H9 (cell line): ENCODE results near the gene IQCF2. TPM values are rescaled to one million over a fixed set of nuclear protein-coding genes. Genes with fewer than 3 reads are reported as not detected.

ENCODE experiments used
- DNase-seq: peaks from one replicate; pipeline ENCODE4 v3.0.0-alpha.2; 2017
- H2AFZ ChIP-seq: one replicate; pipeline ENCODE4 v1.6.1; 2013; ENCODE audit warnings: mild to moderate bottlenecking, low read length, control low read depth, moderate library complexity
- H2AK5ac ChIP-seq: 2 replicates; pipeline ENCODE4 v1.6.1; 2013; ENCODE audit warnings: low read length, control low read depth, mixed read lengths; ENCODE audit not compliant: insufficient read length
- H2BK120ac ChIP-seq: one replicate; pipeline ENCODE4 v1.6.1; 2013; ENCODE audit warnings: low read depth, mild to moderate bottlenecking, low read length, control low read depth, inconsistent platforms; ENCODE audit not compliant: poor library complexity, severe bottlenecking
- H2BK12ac ChIP-seq: 2 replicates; pipeline ENCODE4 v1.6.1; 2013; ENCODE audit warnings: low read length, control low read depth, mixed read lengths, low read depth; ENCODE audit not compliant: insufficient read length
- H2BK15ac ChIP-seq: 2 replicates; pipeline ENCODE4 v1.6.1; 2013; ENCODE audit warnings: low read depth, low read length, control low read depth
- H2BK20ac ChIP-seq: one replicate; pipeline ENCODE4 v1.6.1; 2013; ENCODE audit warnings: low read depth, mild to moderate bottlenecking, low read length, control low read depth, inconsistent platforms; ENCODE audit not compliant: poor library complexity, severe bottlenecking
- H2BK5ac ChIP-seq: 2 replicates; pipeline ENCODE4 v1.6.1; 2013; ENCODE audit warnings: low read length, control low read depth, mixed read lengths; ENCODE audit not compliant: insufficient read length
- H3K14ac ChIP-seq: 2 replicates; pipeline ENCODE4 v1.6.1; 2013; ENCODE audit warnings: low read length, control low read depth; ENCODE audit not compliant: insufficient read depth
- H3K18ac ChIP-seq: 2 replicates; pipeline ENCODE4 v1.6.1; 2013; ENCODE audit warnings: low read depth, mild to moderate bottlenecking, mixed read lengths, low read length, control low read depth; ENCODE audit not compliant: insufficient read length
- H3K23ac ChIP-seq: 2 replicates; pipeline ENCODE4 v1.6.1; 2013; ENCODE audit warnings: low read length, control low read depth, mixed read lengths, low read depth; ENCODE audit not compliant: insufficient read length
- H3K23me2 ChIP-seq: 2 replicates; pipeline ENCODE4 v1.6.1; 2013; ENCODE audit warnings: low read depth, mild to moderate bottlenecking, mixed read lengths, low read length, control low read depth; ENCODE audit not compliant: insufficient read length, poor library complexity, severe bottlenecking
- H3K27ac ChIP-seq: 2 replicates; pipeline ENCODE4 v1.5.1; 2013; ENCODE audit warnings: low read length, control low read depth, mixed read lengths, low read depth; ENCODE audit not compliant: insufficient read length
- H3K27me3 ChIP-seq: 2 replicates; pipeline ENCODE4 v1.6.1; 2013; ENCODE audit warnings: low read length, control low read depth, inconsistent platforms; ENCODE audit not compliant: insufficient read depth
- H3K4ac ChIP-seq: 2 replicates; pipeline ENCODE4 v1.6.1; 2013; ENCODE audit warnings: low read depth, mild to moderate bottlenecking, control low read depth, inconsistent platforms, low read length, moderate library complexity
- H3K4me1 ChIP-seq: 2 replicates; pipeline ENCODE4 v1.6.1; 2013; ENCODE audit warnings: low read length, control low read depth, inconsistent platforms; ENCODE audit not compliant: insufficient read depth
- H3K4me2 ChIP-seq: 2 replicates; pipeline ENCODE4 v1.6.1; 2013; ENCODE audit warnings: low read length, control low read depth, mixed read lengths; ENCODE audit not compliant: insufficient read length, insufficient read depth
- H3K56ac ChIP-seq: 2 replicates; pipeline ENCODE4 v1.6.1; 2013; ENCODE audit warnings: low read depth, mild to moderate bottlenecking, mixed read lengths, low read length, control low read depth; ENCODE audit not compliant: insufficient read length
- H3K79me1 ChIP-seq: 2 replicates; pipeline ENCODE4 v1.6.1; 2013; ENCODE audit warnings: low read depth, mild to moderate bottlenecking, moderate library complexity, low read length, control low read depth, inconsistent platforms; ENCODE audit not compliant: insufficient read depth, poor library complexity, severe bottlenecking
- H3K79me2 ChIP-seq: 2 replicates; pipeline ENCODE4 v1.6.1; 2013; ENCODE audit warnings: low read length, control low read depth, inconsistent platforms; ENCODE audit not compliant: insufficient read depth
- H3K9ac ChIP-seq: 2 replicates; pipeline ENCODE4 v1.6.1; 2013; ENCODE audit warnings: low read length, control low read depth, mixed read lengths; ENCODE audit not compliant: insufficient read length; ENCODE audit errors: extremely low read depth
- H3K9me3 ChIP-seq: one replicate; pipeline ENCODE4 v1.6.1; 2013; ENCODE audit warnings: low read depth, low read length, inconsistent platforms; ENCODE audit not compliant: control insufficient read depth
- H3T11ph ChIP-seq: one replicate; pipeline ENCODE4 v1.6.1; 2013; ENCODE audit warnings: mild to moderate bottlenecking, low read length, control low read depth, inconsistent platforms
- H4K20me1 ChIP-seq: one replicate; pipeline ENCODE4 v1.6.1; 2013; ENCODE audit not compliant: control insufficient read depth, insufficient read length, insufficient read depth
- H4K5ac ChIP-seq: 2 replicates; pipeline ENCODE4 v1.6.1; 2013; ENCODE audit warnings: low read depth, mild to moderate bottlenecking, mixed read lengths, low read length, control low read depth; ENCODE audit not compliant: insufficient read length
- H4K8ac ChIP-seq: replicated peaks from 2 replicates; pipeline ENCODE4 v1.6.1; 2013; ENCODE audit warnings: low read length, control low read depth, mixed read lengths, low read depth; ENCODE audit not compliant: insufficient read length
- H4K91ac ChIP-seq: 2 replicates; pipeline ENCODE4 v1.6.1; 2013; ENCODE audit warnings: low read depth, mild to moderate bottlenecking, moderate library complexity, mixed read lengths, low read length, control low read depth; ENCODE audit not compliant: insufficient read length
- H3K27ac Mint-ChIP-seq, 3 experiments: 2 replicates in 2 of 3; 3 replicates in 1 of 3; pipeline ENCODE4 v1.8.0; 2020 to 2021; ENCODE audit warnings: mixed read lengths in 3 of 3, mild to moderate bottlenecking in 1 of 3, moderate library complexity in 1 of 3
- H3K27me3 Mint-ChIP-seq: 2 replicates; pipeline ENCODE4 v1.8.0; 2021; ENCODE audit warnings: low read depth, mild to moderate bottlenecking, moderate library complexity, mixed read lengths
- H3K36me3 Mint-ChIP-seq, 3 experiments: 2 replicates in 2 of 3; 3 replicates in 1 of 3; pipeline ENCODE4 v1.8.0; 2020 to 2021; ENCODE audit warnings: low read depth in 3 of 3, mixed read lengths in 3 of 3; ENCODE audit not compliant: insufficient read depth in 1 of 3
- H3K4me1 Mint-ChIP-seq, 2 experiments: 2 replicates each; pipeline ENCODE4 v1.8.0; 2020; ENCODE audit warnings: mixed read lengths in 2 of 2
- H3K4me3 Mint-ChIP-seq, 2 experiments: 2 replicates in 1 of 2; 3 replicates in 1 of 2; pipeline ENCODE4 v1.8.0; 2020 to 2021; ENCODE audit warnings: mild to moderate bottlenecking in 2 of 2, mixed read lengths in 2 of 2, moderate library complexity in 1 of 2
- H3K9me3 Mint-ChIP-seq, 2 experiments: 2 replicates in 1 of 2; 3 replicates in 1 of 2; pipeline ENCODE4 v1.8.0; 2020; ENCODE audit warnings: mild to moderate bottlenecking in 2 of 2, mixed read lengths in 2 of 2, moderate library complexity in 1 of 2
- CTCF ChIP-seq: fragments of 200-600 bp; sonication (generic); conservative IDR thresholded peaks from 3 replicates; pipeline ENCODE4 v1.8.0; 2021; ENCODE audit warnings: antibody characterized with exemption, mild to moderate bottlenecking
- WGBS: extraction: QIAGEN DNeasy Blood & Tissue Kit; methylation state at CpG from one replicate; pipeline ENCODE4 v1.1.7; 2013; ENCODE audit warnings: missing lambda C conversion rate, low lambda C conversion rate, mixed read lengths; ENCODE audit not compliant: insufficient read length; ENCODE audit errors: extremely low coverage; 5-methylcytosine and 5-hydroxymethylcytosine counted together
- total RNA-seq: library from RNA; stranded (reverse); gene quantifications from 2 replicates; pipeline ENCODE4 v1.2.1, GENCODE V29; 2021

IQCF2 gene
- total RNA-seq, 1 experiment from 2014 or later = not detected

- Histone ChIP-seq H3K4me2 (no peak overlapping the region), H2BK20ac (no peak overlapping the region), H3K27me3 (no peaks in the 10 kb centered on the region), H3K56ac (no peak overlapping the region), H3K79me1 (no peaks in the 10 kb centered on the region), H3K23ac (no peak overlapping the region), H2BK5ac (no peak overlapping the region), H3K27ac (no peak overlapping the region), H2BK120ac (no peak overlapping the region), H2BK12ac (no peak overlapping the region), H3K23me2 (no peaks in the 10 kb centered on the region), H4K91ac (no peak overlapping the region), H4K20me1 (no peaks in the 10 kb centered on the region), H3K9ac (no peak overlapping the region), H3T11ph (no peak overlapping the region), H3K79me2 (no peaks in the 10 kb centered on the region), H2AK5ac (no peak overlapping the region), H3K9me3 (no peaks in the 10 kb centered on the region), H3K4me1 (no peaks in the 10 kb centered on the region), H4K8ac (no peak overlapping the region), H4K5ac (no peak overlapping the region), H2AFZ (no peak overlapping the region), H2BK15ac (no peak overlapping the region), H3K4ac (no peak overlapping the region), H3K14ac (no peak overlapping the region), H3K18ac (no peak overlapping the region)
- no CpG with 5 or more reads among the region's 3 CpGs for WGBS
- no peak overlapping the region for H3K27ac Mint-ChIP-seq
- H3K36me3 Mint-ChIP-seq = no peaks in the 10 kb centered on the region
- peaks cover 0 to 3% of the 10 kb centered on the region in 2 experiments; a peak in 1 of 5 replicates for H3K9me3 Mint-ChIP-seq
- no peak overlapping the region for H3K4me3 Mint-ChIP-seq
- peaks cover 10% of the 10 kb centered on the region for H3K27me3 Mint-ChIP-seq
- peaks cover 5 to 8% of the 10 kb centered on the region in 2 experiments; a peak in 3 of 4 replicates for H3K4me1 Mint-ChIP-seq
- no peak for TF ChIP-seq CTCF
- DNase-seq = no peak
Measured at GRCh38 chr3:51814034-51814433, 47.4 kb upstream of the IQCF2 start.
